Loucy (cell line): ENCODE data around the gene EFCAB8.

Source experiments
- CTCF ChIP-seq: fragments of 200-600 bp; sonication (generic); conservative IDR thresholded peaks from 2 replicates; pipeline ENCODE4 v1.5.1; 2014; ENCODE audit warnings: mild to moderate bottlenecking, antibody characterized with exemption, low read length
- EZH2phosphoT487 ChIP-seq: fragments of 200-600 bp; IDR thresholded peaks from 2 replicates; pipeline ENCODE4 v1.6.1; 2018; ENCODE audit warnings: antibody characterized with exemption, mild to moderate bottlenecking, moderate library complexity, borderline replicate concordance

GRCh38 chr20:32986331-32986966 is 127.7 kb downstream of the EFCAB8 start:
- TF ChIP-seq CTCF = no peak
- no peak for TF ChIP-seq EZH2phosphoT487
